Body of pancreas (tissue), 4 donors: ENCODE measurements around the gene NR2C2.

Experiments
- CTCF ChIP-seq, 7 experiments: fragments of 450-650 bp in 4 of 7; fragments of 200-600 bp in 3 of 7; sonication (generic) in 3 of 7; IDR thresholded peaks; one replicate each; pipeline ENCODE4 v1.5.1; 2016 to 2019; ENCODE audit warnings: antibody characterized with exemption in 7 of 7
- POLR2A ChIP-seq, 3 donors: fragments of 450-650 bp; IDR thresholded peaks; one replicate each; pipeline ENCODE4 v1.6.1; 2016; ENCODE audit warnings: antibody characterized with exemption in 3 of 3, mild to moderate bottlenecking in 2 of 3

GRCh38 chr3:15009167-15009566 lies 61.8 kb downstream of the NR2C2 start:
- TF ChIP-seq CTCF (IDR thresholded peaks at IDR 0.05) (no peak), POLR2A (IDR thresholded peaks at IDR 0.05) (no peak)
